Measurements from ENCODE around the gene ERGIC2.

The ERGIC2 gene

GRCh38 chr12:29343022-29343799, 37.8 kb downstream of the ERGIC2 start:
- Mint-ChIP-seq H3K27me3 (no peaks in the 10 kb centered on the region), H3K4me3 (no peak overlapping the region), H3K27ac (no peak overlapping the region), H3K9me3 (no peaks in the 10 kb centered on the region), H3K4me1 (peaks cover 0 to 2% of the 10 kb centered on the region in 2 donors), H3K36me3 (peaks cover 19 to 29% of the 10 kb centered on the region in 2 donors)
- ATAC-seq (replicated peaks): no peak
- DNase-seq: no peak

GRCh38 chr12:29337325-29337724, 43.6 kb downstream of the ERGIC2 start:
- H3K27ac Mint-ChIP-seq: no peak overlapping the region
- H3K4me1 Mint-ChIP-seq: no peaks in the 10 kb centered on the region
- no peak for ATAC-seq (replicated peaks)
- peaks cover 8 to 20% of the 10 kb centered on the region in 2 donors for H3K36me3 Mint-ChIP-seq
- no peak overlapping the region for H3K4me3 Mint-ChIP-seq
- H3K9me3 Mint-ChIP-seq: no peaks in the 10 kb centered on the region
- no peak for DNase-seq
- no peaks in the 10 kb centered on the region for H3K27me3 Mint-ChIP-seq

GRCh38 chr12:29334937-29335336, 46.0 kb downstream of the ERGIC2 start:
- ATAC-seq (replicated peaks): no peak
- Mint-ChIP-seq H3K27ac (no peak overlapping the region), H3K9me3 (no peaks in the 10 kb centered on the region), H3K4me3 (no peak overlapping the region), H3K36me3 (peaks cover 1 to 7% of the 10 kb centered on the region in 2 donors), H3K27me3 (no peaks in the 10 kb centered on the region), H3K4me1 (no peaks in the 10 kb centered on the region)
- no peak for DNase-seq

- H3K36me3 Mint-ChIP-seq: peaks cover under 1 to 7% of the 10 kb centered on the region in 2 donors
- no peak overlapping the region for H3K4me3 Mint-ChIP-seq
- H3K4me1 Mint-ChIP-seq: no peaks in the 10 kb centered on the region
- H3K27ac Mint-ChIP-seq: no peak overlapping the region
- H3K9me3 Mint-ChIP-seq: no peaks in the 10 kb centered on the region
- no peaks in the 10 kb centered on the region for H3K27me3 Mint-ChIP-seq
- ATAC-seq (replicated peaks) (no peak), DNase-seq (no peak)
Measured at GRCh38 chr12:29333178-29333577, 47.8 kb downstream of the ERGIC2 start.

GRCh38 chr12:29329411-29329810, 51.6 kb downstream of the ERGIC2 start:
- DNase-seq (no peak), ATAC-seq (replicated peaks) (no peak)
- H3K4me1 Mint-ChIP-seq: no peaks in the 10 kb centered on the region
- H3K9me3 Mint-ChIP-seq: peaks cover 1 to 6% of the 10 kb centered on the region in 2 donors
- H3K4me3 Mint-ChIP-seq: no peak overlapping the region
- no peaks in the 10 kb centered on the region for H3K27me3 Mint-ChIP-seq
- peaks cover 12 to 21% of the 10 kb centered on the region in 2 donors for H3K36me3 Mint-ChIP-seq
- no peak overlapping the region for H3K27ac Mint-ChIP-seq

GRCh38 chr12:29322157-29322556, 58.8 kb downstream of the ERGIC2 start:
- peaks cover 2 to 6% of the 10 kb centered on the region in 2 donors for H3K9me3 Mint-ChIP-seq
- H3K27me3 Mint-ChIP-seq: no peaks in the 10 kb centered on the region
- H3K4me1 Mint-ChIP-seq: peaks cover 8 to 12% of the 10 kb centered on the region in 2 donors
- no peak overlapping the region for H3K4me3 Mint-ChIP-seq
- H3K27ac Mint-ChIP-seq: no peak overlapping the region
- ATAC-seq (replicated peaks) (no peak), DNase-seq (no peak)
- peaks cover 30 to 33% of the 10 kb centered on the region in 2 donors for H3K36me3 Mint-ChIP-seq

- DNase-seq (no peak), ATAC-seq (replicated peaks) (no peak)
- H3K4me1 Mint-ChIP-seq: peaks cover 8 to 12% of the 10 kb centered on the region in 2 donors
- H3K4me3 Mint-ChIP-seq: no peak overlapping the region
- H3K36me3 Mint-ChIP-seq: peaks cover 22 to 27% of the 10 kb centered on the region in 2 donors
- H3K9me3 Mint-ChIP-seq: peaks cover 2 to 3% of the 10 kb centered on the region in 2 donors
- no peaks in the 10 kb centered on the region for H3K27me3 Mint-ChIP-seq
- H3K27ac Mint-ChIP-seq: no peak overlapping the region
Measured at GRCh38 chr12:29320295-29321085, 60.5 kb downstream of the ERGIC2 start.

- peaks cover 8 to 12% of the 10 kb centered on the region in 2 donors for H3K4me1 Mint-ChIP-seq
- H3K9me3 Mint-ChIP-seq: no peaks in the 10 kb centered on the region
- ATAC-seq (replicated peaks) (peak; percentile 100), DNase-seq (peak; percentile 34)
- H3K27me3 Mint-ChIP-seq: no peaks in the 10 kb centered on the region
- H3K27ac Mint-ChIP-seq: peak overlapping the region; percentile 63
- H3K4me3 Mint-ChIP-seq: peak overlapping the region in 1 of 2 donors; percentile 41
- H3K36me3 Mint-ChIP-seq: peaks cover 5 to 6% of the 10 kb centered on the region in 2 donors
Measured at GRCh38 chr12:29317556-29318363, 63.2 kb downstream of the ERGIC2 start.

GRCh38 chr12:29316752-29317151, 64.2 kb downstream of the ERGIC2 start:
- Mint-ChIP-seq H3K36me3 (peaks cover 0 to 3% of the 10 kb centered on the region in 2 donors), H3K27ac (no peak overlapping the region), H3K9me3 (no peaks in the 10 kb centered on the region), H3K27me3 (no peaks in the 10 kb centered on the region), H3K4me1 (peaks cover 8 to 12% of the 10 kb centered on the region in 2 donors), H3K4me3 (no peak overlapping the region)
- ATAC-seq (replicated peaks): no peak
- no peak for DNase-seq

GRCh38 chr12:29314416-29314815, 66.6 kb downstream of the ERGIC2 start:
- peaks cover 8 to 12% of the 10 kb centered on the region in 2 donors for H3K4me1 Mint-ChIP-seq
- DNase-seq (no peak), ATAC-seq (replicated peaks) (no peak)
- no peaks in the 10 kb centered on the region for H3K27me3 Mint-ChIP-seq
- H3K4me3 Mint-ChIP-seq: no peak overlapping the region
- H3K27ac Mint-ChIP-seq: no peak overlapping the region
- H3K36me3 Mint-ChIP-seq: no peaks in the 10 kb centered on the region
- H3K9me3 Mint-ChIP-seq: no peaks in the 10 kb centered on the region

- no peak overlapping the region for H3K4me3 Mint-ChIP-seq
- ATAC-seq (replicated peaks): no peak
- no peak for DNase-seq
- no peaks in the 10 kb centered on the region for H3K36me3 Mint-ChIP-seq
- H3K27ac Mint-ChIP-seq: no peak overlapping the region
- no peaks in the 10 kb centered on the region for H3K4me1 Mint-ChIP-seq
- H3K27me3 Mint-ChIP-seq: no peaks in the 10 kb centered on the region
- H3K9me3 Mint-ChIP-seq: no peaks in the 10 kb centered on the region
Measured at GRCh38 chr12:29310899-29311298, 70.1 kb downstream of the ERGIC2 start.

- no peaks in the 10 kb centered on the region for H3K27me3 Mint-ChIP-seq
- H3K27ac Mint-ChIP-seq: no peak overlapping the region
- no peaks in the 10 kb centered on the region for H3K9me3 Mint-ChIP-seq
- DNase-seq: no peak
- H3K36me3 Mint-ChIP-seq: no peaks in the 10 kb centered on the region
- H3K4me1 Mint-ChIP-seq: no peaks in the 10 kb centered on the region
- no peak for ATAC-seq (replicated peaks)
- no peak overlapping the region for H3K4me3 Mint-ChIP-seq
Measured at GRCh38 chr12:29309320-29309902, 71.6 kb downstream of the ERGIC2 start.

- Mint-ChIP-seq H3K36me3 (no peaks in the 10 kb centered on the region), H3K27ac (no peak overlapping the region), H3K4me3 (no peak overlapping the region), H3K9me3 (no peaks in the 10 kb centered on the region), H3K4me1 (no peaks in the 10 kb centered on the region), H3K27me3 (no peaks in the 10 kb centered on the region)
- DNase-seq (no peak), ATAC-seq (replicated peaks) (no peak)
Measured at GRCh38 chr12:29306682-29307081, 74.3 kb downstream of the ERGIC2 start.

- Mint-ChIP-seq H3K4me3 (no peak overlapping the region), H3K36me3 (no peaks in the 10 kb centered on the region), H3K27me3 (no peaks in the 10 kb centered on the region), H3K27ac (no peak overlapping the region), H3K9me3 (no peaks in the 10 kb centered on the region), H3K4me1 (no peaks in the 10 kb centered on the region)
- ATAC-seq (replicated peaks): no peak
- no peak for DNase-seq
Measured at GRCh38 chr12:29306266-29306665, 74.7 kb downstream of the ERGIC2 start.

Data from stimulated activated naive B cell treated with anti-CD40 and anti-IgM and Interleukin-4, amounts not matched to agents 10 μg/mL and 1 μg/mL and 100 μg/mL, for 72 hours (primary cell).